IPS-20b (cell line): Measurements from ENCODE around the gene EPHA6.
A peak's percentile ranks its signal among the peaks of the same experiment; 100 is the strongest.

Source experiments
- H3K27ac ChIP-seq: one replicate; pipeline ENCODE4 v1.5.1; 2013; ENCODE audit warnings: low read length
- H3K27me3 ChIP-seq: 2 replicates; pipeline ENCODE4 v1.6.1; 2013; ENCODE audit warnings: mild to moderate bottlenecking, low read length, inconsistent platforms; ENCODE audit not compliant: insufficient read depth
- H3K36me3 ChIP-seq: 2 replicates; pipeline ENCODE4 v1.6.1; 2013; ENCODE audit warnings: low read depth, mild to moderate bottlenecking, inconsistent platforms, low read length, moderate library complexity; ENCODE audit not compliant: insufficient read depth
- H3K4me1 ChIP-seq: 2 replicates; pipeline ENCODE4 v1.6.1; 2013; ENCODE audit warnings: mild to moderate bottlenecking, control low read depth, inconsistent platforms, low read length, moderate library complexity; ENCODE audit not compliant: insufficient read depth
- H3K4me3 ChIP-seq: 2 replicates; pipeline ENCODE4 v1.5.1; 2013; ENCODE audit warnings: mild to moderate bottlenecking, low read length, inconsistent platforms
- H3K9ac ChIP-seq: 2 replicates; pipeline ENCODE4 v1.6.1; 2013; ENCODE audit warnings: low read depth, mild to moderate bottlenecking, inconsistent platforms, low read length, moderate library complexity
- H3K9me3 ChIP-seq: 2 replicates; pipeline ENCODE4 v1.6.1; 2013; ENCODE audit warnings: mild to moderate bottlenecking, low read depth, low read length, inconsistent platforms; ENCODE audit not compliant: insufficient read depth

The EPHA6 gene

DNA sequence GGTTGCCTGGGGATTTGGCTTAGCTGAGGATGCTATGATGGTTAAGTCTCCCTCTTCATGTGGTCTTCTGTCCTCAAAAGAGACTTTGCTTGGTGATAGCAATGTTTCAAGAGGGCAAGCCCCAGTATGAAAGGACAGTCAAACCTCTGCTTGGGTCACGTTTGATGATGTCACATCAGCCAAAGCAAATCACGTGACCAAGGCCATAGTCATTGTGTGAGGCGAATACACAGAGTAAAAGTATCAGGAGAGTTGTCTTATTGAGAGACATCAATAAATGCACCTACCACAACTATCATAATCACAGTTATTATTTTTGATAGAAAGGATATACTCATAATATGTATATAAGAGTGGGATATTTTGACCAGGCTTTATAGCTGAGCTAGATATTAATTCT, 243.0 kb downstream of the EPHA6 start:
- H3K9ac ChIP-seq = no peak overlapping the region
- no peaks in the 10 kb centered on the region for H3K4me1 ChIP-seq
- no peak overlapping the region for H3K27ac ChIP-seq
- H3K36me3 ChIP-seq = no peaks in the 10 kb centered on the region
- H3K9me3 ChIP-seq = no peaks in the 10 kb centered on the region
- no peaks in the 10 kb centered on the region for H3K27me3 ChIP-seq
- H3K4me3 ChIP-seq = no peak overlapping the region

GRCh38 chr3:97059168-97059567, 244.8 kb downstream of the EPHA6 start:
- no peaks in the 10 kb centered on the region for H3K9me3 ChIP-seq
- H3K9ac ChIP-seq = no peak overlapping the region
- H3K4me3 ChIP-seq = no peak overlapping the region
- H3K4me1 ChIP-seq = no peaks in the 10 kb centered on the region
- no peaks in the 10 kb centered on the region for H3K27me3 ChIP-seq
- no peaks in the 10 kb centered on the region for H3K36me3 ChIP-seq
- no peak overlapping the region for H3K27ac ChIP-seq

DNA sequence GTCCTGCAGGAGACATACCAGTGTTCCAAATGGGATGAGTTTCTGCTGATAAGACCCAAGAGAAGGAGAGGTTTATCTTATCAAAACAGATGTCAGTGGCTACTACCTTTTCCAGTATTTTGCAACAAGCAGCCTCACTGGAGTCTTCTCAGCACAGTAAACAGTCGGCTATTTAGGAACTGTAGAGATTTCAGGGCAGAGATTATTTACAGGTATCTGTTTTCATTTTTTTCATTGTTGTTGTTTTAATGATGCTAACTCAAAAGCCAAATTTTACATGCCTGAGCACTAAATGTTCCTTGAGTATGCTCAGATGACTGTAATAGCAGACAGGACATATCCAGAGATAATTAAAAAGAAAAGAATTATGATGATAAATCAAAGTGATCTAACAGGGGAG, 252.1 kb downstream of the EPHA6 start:
- Histone ChIP-seq H3K4me1 (no peaks in the 10 kb centered on the region), H3K9ac (no peak overlapping the region), H3K27ac (no peak overlapping the region)

GRCh38 chr3:97070302-97070701, 255.9 kb downstream of the EPHA6 start:
- Histone ChIP-seq H3K27me3 (no peaks in the 10 kb centered on the region), H3K4me3 (no peak overlapping the region), H3K9me3 (no peaks in the 10 kb centered on the region), H3K36me3 (no peaks in the 10 kb centered on the region), H3K27ac (no peak overlapping the region), H3K4me1 (no peaks in the 10 kb centered on the region), H3K9ac (no peak overlapping the region)

More for the DNA sequence above, 252.1 kb downstream of the EPHA6 start:
- H3K9me3 ChIP-seq = no peaks in the 10 kb centered on the region
- H3K36me3 ChIP-seq = no peaks in the 10 kb centered on the region
- no peak overlapping the region for H3K4me3 ChIP-seq
- H3K27me3 ChIP-seq = no peaks in the 10 kb centered on the region

GRCh38 chr3:97074546-97074945, 260.2 kb downstream of the EPHA6 start:
- Histone ChIP-seq H3K9me3 (no peaks in the 10 kb centered on the region), H3K9ac (no peak overlapping the region), H3K36me3 (no peaks in the 10 kb centered on the region), H3K4me3 (no peak overlapping the region), H3K4me1 (no peaks in the 10 kb centered on the region), H3K27ac (no peak overlapping the region), H3K27me3 (no peaks in the 10 kb centered on the region)

DNA sequence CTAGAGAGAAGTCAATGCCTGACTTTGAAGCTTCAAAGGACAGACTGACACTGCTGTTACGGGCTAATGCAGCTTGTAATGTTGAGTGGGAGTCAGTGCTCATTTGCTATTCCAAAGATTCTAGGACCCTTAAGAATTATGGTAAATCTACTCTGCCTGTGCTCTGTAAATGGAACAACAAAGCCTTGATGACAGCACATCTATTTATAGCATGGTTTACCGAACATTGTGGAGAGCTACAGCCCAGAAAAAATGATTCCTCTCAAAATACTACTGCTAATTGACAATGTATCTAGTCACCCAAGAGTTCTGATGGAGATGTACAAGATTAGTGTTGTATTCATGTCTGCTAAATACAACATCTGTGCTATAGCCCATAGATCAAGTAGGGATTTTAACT, 262.3 kb downstream of the EPHA6 start:
- H3K27ac ChIP-seq = no peak overlapping the region
- H3K36me3 ChIP-seq = no peaks in the 10 kb centered on the region
- H3K4me1 ChIP-seq = no peaks in the 10 kb centered on the region
- no peak overlapping the region for H3K9ac ChIP-seq
- H3K9me3 ChIP-seq = no peaks in the 10 kb centered on the region
- H3K27me3 ChIP-seq = no peaks in the 10 kb centered on the region
- H3K4me3 ChIP-seq = no peak overlapping the region

- H3K27ac ChIP-seq = no peak overlapping the region
- H3K27me3 ChIP-seq = no peaks in the 10 kb centered on the region
Observed at GRCh38 chr3:97089621-97090020, 275.2 kb downstream of the EPHA6 start.

GRCh38 chr3:97102641-97103040, 288.2 kb downstream of the EPHA6 start:
- Histone ChIP-seq H3K27ac (no peak overlapping the region), H3K27me3 (no peaks in the 10 kb centered on the region), H3K4me3 (no peak overlapping the region), H3K9ac (no peak overlapping the region), H3K4me1 (peaks cover 8% of the 10 kb centered on the region; the same call in 1 of the 2 replicates), H3K36me3 (no peaks in the 10 kb centered on the region), H3K9me3 (no peaks in the 10 kb centered on the region)

More at GRCh38 chr3:97089621-97090020, 275.2 kb downstream of the EPHA6 start:
- no peaks in the 10 kb centered on the region for H3K36me3 ChIP-seq
- H3K4me3 ChIP-seq = no peak overlapping the region
- no peaks in the 10 kb centered on the region for H3K4me1 ChIP-seq
- no peak overlapping the region for H3K9ac ChIP-seq
- H3K9me3 ChIP-seq = no peaks in the 10 kb centered on the region

- H3K4me1 ChIP-seq = peaks cover 9% of the 10 kb centered on the region; the same call in 1 of the 2 replicates
- no peaks in the 10 kb centered on the region for H3K27me3 ChIP-seq
- no peak overlapping the region for H3K27ac ChIP-seq
- no peaks in the 10 kb centered on the region for H3K9me3 ChIP-seq
- H3K9ac ChIP-seq = no peak overlapping the region
- H3K36me3 ChIP-seq = no peaks in the 10 kb centered on the region
- H3K4me3 ChIP-seq = peak overlapping the region; percentile 8; the same call in 1 of the 2 replicates
Observed at GRCh38 chr3:97105989-97106651, 291.7 kb downstream of the EPHA6 start.

DNA sequence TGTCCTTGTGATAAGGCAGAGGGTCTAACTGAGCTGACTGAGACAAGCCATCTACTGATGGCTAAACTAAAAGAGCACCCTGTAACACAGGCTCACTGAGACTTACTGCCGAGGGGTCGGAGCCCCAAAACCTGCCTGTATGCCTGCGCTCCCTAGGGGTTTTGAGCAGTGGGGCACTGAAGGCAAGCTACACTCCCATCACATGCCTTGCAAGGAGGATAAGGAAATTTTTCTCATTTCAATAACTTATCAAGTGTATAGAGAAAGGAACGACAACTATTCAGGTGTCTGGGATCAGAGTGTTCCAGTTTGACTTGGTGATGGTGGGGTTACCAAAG, 292.2 kb downstream of the EPHA6 start:
- peaks cover 9% of the 10 kb centered on the region; the same call in 1 of the 2 replicates for H3K4me1 ChIP-seq
- no peak overlapping the region for H3K27ac ChIP-seq
- H3K9ac ChIP-seq = no peak overlapping the region
- H3K27me3 ChIP-seq = no peaks in the 10 kb centered on the region
- no peaks in the 10 kb centered on the region for H3K9me3 ChIP-seq
- H3K4me3 ChIP-seq = peak overlapping the region; percentile 8; the same call in 1 of the 2 replicates
- no peaks in the 10 kb centered on the region for H3K36me3 ChIP-seq

- Histone ChIP-seq H3K27ac (no peak overlapping the region), H3K9ac (no peak overlapping the region), H3K4me3 (no peak overlapping the region), H3K9me3 (no peaks in the 10 kb centered on the region), H3K36me3 (no peaks in the 10 kb centered on the region), H3K27me3 (no peaks in the 10 kb centered on the region), H3K4me1 (peaks cover 9% of the 10 kb centered on the region; the same call in 1 of the 2 replicates)
Observed at GRCh38 chr3:97108136-97108535, 293.7 kb downstream of the EPHA6 start.

GRCh38 chr3:97111244-97111643, 296.9 kb downstream of the EPHA6 start:
- Histone ChIP-seq H3K36me3 (no peaks in the 10 kb centered on the region), H3K27me3 (no peaks in the 10 kb centered on the region), H3K9ac (no peak overlapping the region), H3K4me3 (no peak overlapping the region), H3K9me3 (no peaks in the 10 kb centered on the region), H3K27ac (no peak overlapping the region), H3K4me1 (peaks cover 13% of the 10 kb centered on the region; the same call in 1 of the 2 replicates)
